NCI-H2107 (cell line): ENCODE data around the gene TBX5.

Experiments
- DNase-seq: peaks from one replicate; lab custom pipeline; 2025; lab: John Stamatoyannopoulos, UW

Gene TBX5

GRCh38 chr12:114431902-114432301 lies 26.0 kb upstream of the TBX5 start:
- DNase-seq = no peak

DNA sequence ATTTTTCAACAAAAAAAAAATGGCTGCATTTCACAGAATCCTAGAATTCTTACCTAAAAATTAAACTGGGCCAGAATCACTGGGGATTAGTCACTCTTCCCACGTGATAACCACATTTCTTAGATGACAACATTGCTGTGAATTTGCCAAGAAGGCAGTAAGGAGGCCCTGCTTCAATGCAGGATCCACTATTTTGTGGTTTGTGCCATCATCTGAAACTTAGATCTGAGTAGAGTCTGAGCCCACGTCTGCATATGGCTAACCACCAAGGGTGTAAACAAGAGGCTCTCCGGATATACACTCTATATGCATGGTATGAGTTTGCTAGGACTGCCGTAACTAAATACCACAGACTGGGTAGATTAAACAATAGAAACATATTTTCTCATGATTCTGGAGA lies 24.4 kb upstream of the TBX5 start:
- no peak for DNase-seq

DNA sequence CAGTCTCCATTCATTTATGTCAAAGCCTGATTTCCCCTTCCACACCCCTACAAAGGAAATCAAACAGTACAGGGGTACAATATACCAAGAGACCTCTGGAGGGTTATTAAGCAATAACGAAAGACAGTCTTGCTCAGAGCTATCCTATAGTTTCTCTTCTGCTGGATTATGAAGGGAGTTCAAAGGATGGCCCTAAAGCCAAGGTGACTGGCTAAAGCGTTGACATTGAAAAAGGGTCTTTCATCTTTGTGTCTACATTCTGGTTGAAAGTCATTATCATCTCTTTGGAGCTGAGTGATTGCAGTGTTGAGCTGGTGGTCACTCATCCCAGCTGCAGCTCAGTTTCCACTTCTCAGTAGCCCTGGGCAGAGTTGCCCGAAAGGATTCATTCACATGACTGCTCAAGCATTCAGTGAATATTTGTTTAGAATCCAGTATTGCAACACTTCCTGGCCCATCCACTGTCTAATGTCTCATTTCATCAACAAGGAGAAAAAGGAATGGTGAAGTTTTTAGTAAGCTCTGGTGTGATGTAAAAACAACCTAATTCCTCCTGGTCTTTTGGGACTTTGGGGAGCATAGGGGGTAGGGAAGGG lies 19.2 kb upstream of the TBX5 start:
- no peak for DNase-seq

DNA sequence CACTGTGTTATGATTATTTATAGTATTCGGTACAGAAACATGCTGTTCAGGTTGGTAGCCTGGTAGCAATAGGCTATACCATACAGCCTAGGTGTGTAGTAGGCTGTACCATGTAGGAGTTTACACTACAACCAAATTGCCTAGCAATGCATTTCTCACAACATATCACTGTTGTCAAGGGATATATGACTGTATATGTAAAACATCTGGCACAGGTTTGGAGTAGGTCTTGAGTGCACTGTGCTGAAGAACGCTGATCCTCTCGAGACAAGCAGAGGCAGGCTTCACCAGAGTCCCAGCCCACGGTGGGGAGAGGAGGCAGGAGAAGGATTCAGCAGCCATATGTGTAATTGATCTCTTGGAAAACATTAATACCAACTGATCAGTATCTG lies 15.0 kb upstream of the TBX5 start:
- DNase-seq = no peak

GRCh38 chr12:114420182-114420943 lies 14.4 kb upstream of the TBX5 start:
- DNase-seq = no peak

DNA sequence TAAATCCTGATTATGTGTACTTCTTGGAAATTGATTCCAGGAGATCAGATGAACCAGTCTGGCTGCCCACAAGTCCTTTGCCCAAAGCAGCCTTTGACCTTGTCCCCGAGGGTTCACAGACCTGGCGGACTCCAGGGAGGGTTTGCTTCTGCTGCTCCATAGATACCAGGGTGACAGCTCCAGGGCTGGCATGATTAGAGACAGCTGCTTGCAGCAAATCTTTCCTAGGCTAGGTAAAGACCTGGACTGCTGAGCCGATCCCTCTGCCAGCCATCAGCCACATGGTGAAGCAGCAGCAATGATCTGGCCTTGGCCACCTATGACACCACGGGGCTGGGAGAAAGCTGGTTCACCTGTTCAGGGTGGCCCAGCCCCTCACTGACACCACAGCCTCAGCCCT lies 10.1 kb upstream of the TBX5 start:
- DNase-seq = no peak

GRCh38 chr12:114415525-114415868 lies 9.6 kb upstream of the TBX5 start:
- no peak for DNase-seq

DNA sequence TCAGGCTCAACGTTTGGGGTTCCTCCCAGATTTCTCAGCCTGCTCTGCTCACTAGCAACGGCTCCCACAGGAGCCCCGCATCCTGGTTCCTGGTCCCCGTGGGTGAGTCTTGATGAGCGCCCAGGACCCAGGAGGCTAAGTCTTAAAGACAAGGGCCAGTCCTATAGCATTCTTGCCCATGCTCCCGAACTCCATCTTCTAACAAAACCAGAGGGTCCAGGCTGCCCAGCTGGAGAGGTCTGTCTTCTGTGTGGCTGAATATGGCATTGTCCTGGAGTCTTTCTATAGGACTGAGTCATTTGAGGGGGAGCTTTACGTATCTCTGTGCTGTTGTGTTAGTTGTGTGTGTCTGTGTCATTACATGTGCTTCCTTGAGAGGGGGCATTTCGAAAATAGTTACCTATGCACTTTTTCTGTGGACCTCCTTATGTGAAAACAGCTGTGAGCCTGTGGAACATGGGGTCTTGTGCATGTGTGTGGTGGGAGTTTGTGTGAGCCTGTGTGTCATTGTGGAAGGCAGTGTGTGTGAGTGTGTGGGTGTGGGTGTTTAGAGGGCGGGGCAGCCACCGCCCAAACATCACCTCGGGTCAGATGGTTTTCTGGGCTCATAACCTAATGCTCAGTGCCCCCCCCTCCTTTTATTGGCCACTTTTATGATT lies 9.1 kb upstream of the TBX5 start:
- no peak for DNase-seq

- DNase-seq = no peak
Observed at GRCh38 chr12:114414031-114414865, 8.3 kb upstream of the TBX5 start.

- DNase-seq = no peak
Observed at GRCh38 chr12:114412825-114413749, 7.1 kb upstream of the TBX5 start.

DNA sequence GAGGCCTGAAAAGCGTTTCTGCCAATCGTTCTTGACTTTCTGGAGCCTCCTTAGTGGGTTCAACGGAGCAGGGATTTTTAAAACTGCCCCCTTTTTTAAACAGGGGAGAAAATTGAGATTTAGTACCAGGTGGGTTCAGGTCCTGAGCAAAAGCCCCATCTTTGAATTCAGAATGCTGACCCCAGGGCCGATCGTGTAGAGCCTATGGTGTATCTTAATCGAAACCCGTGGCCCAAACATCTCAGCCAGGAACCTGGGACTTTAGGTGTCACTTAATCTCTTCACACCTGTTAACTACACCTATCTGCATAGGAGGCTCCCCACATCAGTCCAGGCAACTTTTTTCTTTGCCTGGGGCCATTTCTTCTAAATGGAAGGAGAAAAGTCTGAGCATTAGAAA lies 6.4 kb upstream of the TBX5 start:
- no peak for DNase-seq

- no peak for DNase-seq
Observed at GRCh38 chr12:114411071-114411837, 5.3 kb upstream of the TBX5 start.

DNA sequence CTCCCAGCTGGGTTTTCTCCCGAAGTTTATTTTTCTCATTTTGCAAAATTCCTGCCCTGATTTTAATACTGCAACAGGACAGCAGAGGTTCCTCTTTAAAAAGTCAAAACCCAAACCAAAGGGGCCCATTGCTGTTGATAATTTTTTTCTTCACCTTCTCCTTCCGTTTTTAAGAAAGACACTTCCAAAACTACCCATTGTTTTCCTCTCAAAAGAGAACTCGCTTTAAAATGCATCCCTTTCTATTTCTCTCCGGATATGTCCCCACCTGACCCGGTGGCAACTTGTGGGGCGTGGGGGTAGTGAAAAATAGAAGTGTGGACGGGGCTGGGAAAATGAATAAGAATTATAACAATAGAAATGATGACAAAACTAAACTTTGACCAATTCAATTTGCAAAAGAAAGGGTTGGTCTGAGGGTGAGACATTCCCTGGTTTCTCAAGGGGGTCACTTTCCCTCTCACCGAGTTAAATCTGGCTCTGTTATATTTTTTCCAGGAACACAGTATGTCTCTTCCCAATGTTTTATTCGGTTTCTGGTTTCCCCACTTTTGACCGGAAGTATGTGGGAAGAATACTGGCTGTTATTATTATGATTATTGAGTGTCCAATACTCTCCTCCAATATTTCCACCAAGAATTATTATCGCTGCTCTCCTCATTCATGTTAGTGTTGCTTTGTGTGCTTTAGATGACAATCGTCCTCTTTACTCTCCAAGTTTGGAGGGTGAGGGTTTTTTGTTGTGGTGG lies 4.1 kb upstream of the TBX5 start:
- DNase-seq = no peak

DNA sequence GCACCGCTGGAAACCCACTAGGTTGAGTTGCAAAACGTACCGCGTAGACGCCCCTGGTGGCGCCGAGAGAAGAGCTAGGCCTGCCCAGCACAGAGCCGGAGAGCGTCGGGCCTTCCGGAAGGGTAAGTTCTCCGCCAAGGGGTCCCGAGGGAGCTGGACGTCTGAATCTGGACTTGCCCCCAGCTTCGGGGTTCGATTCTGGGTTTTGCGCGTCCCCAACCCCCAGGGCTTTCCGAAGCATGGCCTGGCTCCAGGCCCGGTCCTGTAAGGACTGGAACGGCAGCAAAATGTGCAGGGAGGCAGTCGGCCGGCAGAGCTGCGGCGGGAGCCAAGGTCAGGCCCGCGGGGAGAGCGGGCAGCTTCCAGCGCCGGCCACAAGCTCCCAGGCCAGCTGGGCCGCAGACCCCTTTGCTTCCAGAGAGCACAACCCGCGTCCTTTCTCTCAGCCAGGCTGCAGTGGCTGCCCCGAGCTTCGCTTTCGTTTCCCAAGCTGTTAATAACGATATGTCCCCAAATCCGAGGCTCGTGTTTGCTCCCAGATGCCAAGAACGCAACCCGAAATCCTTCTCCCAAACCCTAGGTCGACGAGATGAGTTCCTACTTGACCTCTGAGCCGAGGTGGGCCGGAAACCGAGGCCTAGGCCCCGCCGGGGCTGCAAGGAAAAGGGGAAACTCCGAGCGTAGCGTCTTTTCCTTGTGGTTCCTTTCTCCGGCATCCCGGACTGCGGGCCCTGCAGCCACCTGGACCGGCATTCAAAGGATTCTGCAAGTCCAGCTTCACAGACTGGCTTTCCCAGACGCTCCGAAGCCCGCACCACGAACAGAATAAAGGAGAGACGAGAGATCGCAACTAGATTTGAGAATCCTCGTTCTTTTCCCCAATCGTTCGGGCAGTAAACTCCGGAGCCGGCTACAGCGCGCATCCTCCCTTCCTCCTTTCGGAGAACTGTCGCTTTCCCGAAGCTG lies 3.2 kb upstream of the TBX5 start:
- no peak for DNase-seq

- DNase-seq = no peak
Observed at GRCh38 chr12:114408471-114408885, 2.5 kb upstream of the TBX5 start.

GRCh38 chr12:114407842-114408411 lies 2.0 kb upstream of the TBX5 start:
- no peak for DNase-seq

DNA sequence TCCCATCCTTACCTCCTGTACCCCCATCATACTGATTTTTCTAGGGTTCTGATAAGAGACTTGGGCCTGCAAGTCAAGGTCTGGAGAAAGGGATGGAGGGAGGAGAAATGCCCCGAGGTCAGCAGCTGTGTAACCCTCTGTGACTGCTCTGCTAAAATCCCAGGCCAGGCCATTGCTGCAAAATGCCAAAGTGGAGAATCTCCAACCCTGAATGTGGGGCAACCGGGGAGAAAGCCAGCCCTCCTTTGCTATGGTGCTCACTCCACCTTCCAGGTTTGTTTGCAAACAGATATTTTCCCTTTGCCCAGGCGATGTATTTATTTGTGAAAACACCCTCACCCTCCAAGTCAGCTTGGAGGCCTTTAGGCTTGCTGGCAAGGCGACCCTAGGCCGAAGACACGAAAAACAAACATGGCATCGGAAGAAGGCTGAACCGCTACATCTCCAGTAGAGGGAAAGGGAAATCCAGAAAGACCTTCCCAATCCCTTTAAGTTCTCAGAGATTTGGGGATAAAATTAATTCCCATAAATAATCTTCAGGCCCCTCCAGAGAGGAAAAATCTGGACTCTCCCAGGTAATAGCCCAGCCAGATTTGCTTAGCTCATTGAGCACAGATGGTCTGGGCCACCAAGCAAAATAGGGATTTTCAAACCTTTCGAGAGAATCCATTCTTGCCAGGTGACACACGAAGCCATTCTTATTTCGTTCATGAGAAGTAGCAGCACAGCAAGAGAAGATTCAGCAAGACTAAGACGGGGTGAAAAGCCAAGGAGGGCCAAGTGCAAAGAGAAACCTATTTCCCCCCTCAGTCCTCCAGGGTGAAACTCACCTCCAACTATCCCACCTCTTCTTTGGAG lies 1.3 kb upstream of the TBX5 start:
- DNase-seq = no peak
